ENCODE measurements around the gene C14orf93. TPM values are rescaled to one million over a fixed set of nuclear protein-coding genes. Genes with fewer than 3 reads are reported as not detected.

The C14orf93 gene
- total and polyA plus RNA-seq, 9 of the 15 experiments (the other 6 are each of a cell fraction or from before 2014, with no cell fraction given): 2.2 to 22.4 (median 16.1) TPM

DNA sequence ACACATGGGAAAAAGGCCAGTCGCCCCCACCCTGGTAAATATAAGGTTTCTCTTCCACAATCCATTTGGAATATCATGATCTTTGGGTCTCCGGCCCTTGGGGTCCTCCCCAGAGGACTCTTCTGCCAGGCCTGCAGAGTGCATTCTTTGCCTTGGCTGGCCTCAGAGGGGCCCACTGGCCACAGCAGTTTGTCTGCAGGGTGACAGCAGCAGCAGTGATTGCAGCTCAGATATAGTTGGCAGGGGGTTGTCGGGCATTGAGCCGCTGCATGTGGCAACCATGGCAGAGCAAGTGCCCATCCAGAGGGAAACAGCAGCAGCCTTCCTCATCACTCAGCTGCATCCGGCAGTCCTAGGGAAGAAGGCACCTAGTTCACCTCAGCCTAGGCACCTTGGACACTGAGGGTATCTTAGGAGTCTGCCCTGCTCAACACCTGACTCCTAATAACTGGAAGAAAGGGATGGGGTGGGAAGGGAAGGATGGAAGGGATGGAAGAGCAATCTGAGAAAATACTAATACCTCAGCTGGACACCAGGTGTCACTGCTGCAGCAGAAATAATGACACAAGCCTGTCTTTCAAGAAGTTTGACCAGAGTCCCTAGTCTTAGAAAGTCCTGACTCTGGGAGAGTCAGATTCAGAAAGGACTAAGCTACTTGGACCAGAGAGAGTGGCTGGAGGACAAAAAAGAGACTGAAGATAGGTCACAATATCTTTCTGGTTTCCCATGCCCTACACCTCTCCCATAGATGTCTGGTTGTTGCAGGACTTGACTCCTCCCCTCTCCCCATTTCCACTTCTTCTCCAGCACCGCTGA lies 36.5 kb downstream of the C14orf93 start (continued):
- TF ChIP-seq, protein P1, sequence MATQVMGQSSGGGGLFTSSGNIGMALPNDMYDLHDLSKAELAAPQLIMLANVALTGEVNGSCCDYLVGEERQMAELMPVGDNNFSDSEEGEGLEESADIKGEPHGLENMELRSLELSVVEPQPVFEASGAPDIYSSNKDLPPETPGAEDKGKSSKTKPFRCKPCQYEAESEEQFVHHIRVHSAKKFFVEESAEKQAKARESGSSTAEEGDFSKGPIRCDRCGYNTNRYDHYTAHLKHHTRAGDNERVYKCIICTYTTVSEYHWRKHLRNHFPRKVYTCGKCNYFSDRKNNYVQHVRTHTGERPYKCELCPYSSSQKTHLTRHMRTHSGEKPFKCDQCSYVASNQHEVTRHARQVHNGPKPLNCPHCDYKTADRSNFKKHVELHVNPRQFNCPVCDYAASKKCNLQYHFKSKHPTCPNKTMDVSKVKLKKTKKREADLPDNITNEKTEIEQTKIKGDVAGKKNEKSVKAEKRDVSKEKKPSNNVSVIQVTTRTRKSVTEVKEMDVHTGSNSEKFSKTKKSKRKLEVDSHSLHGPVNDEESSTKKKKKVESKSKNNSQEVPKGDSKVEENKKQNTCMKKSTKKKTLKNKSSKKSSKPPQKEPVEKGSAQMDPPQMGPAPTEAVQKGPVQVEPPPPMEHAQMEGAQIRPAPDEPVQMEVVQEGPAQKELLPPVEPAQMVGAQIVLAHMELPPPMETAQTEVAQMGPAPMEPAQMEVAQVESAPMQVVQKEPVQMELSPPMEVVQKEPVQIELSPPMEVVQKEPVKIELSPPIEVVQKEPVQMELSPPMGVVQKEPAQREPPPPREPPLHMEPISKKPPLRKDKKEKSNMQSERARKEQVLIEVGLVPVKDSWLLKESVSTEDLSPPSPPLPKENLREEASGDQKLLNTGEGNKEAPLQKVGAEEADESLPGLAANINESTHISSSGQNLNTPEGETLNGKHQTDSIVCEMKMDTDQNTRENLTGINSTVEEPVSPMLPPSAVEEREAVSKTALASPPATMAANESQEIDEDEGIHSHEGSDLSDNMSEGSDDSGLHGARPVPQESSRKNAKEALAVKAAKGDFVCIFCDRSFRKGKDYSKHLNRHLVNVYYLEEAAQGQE (IDR thresholded peaks at IDR 0.05; ENCODE audit: borderline replicate concordance): peak; percentile 78
- TF ChIP-seq, protein P1 (CRISPR knock-in tag; IDR thresholded peaks at IDR 0.05; ENCODE audit: low read depth): no peak
- TF ChIP-seq ZNF134 (CRISPR knock-in tag; conservative IDR thresholded peaks at IDR 0.05): no peak
- no peak for TF ChIP-seq NEUROD1 (IDR thresholded peaks at IDR 0.05; ENCODE audit: borderline replicate concordance, low read depth, low read length, partially characterized antibody)
- TF ChIP-seq SMC3 (conservative IDR thresholded peaks at IDR 0.05; ENCODE audit: insufficient read depth, low read depth, low read length): peak; percentile 79
- no peak for TF ChIP-seq KAT2B (IDR thresholded peaks at IDR 0.05; ENCODE audit: low read depth, low read length)
- TF ChIP-seq RAD21 (CRISPR knock-in tag; conservative IDR thresholded peaks at IDR 0.05 in 1 of 2, IDR thresholded peaks at IDR 0.05 in 1 of 2): peak; percentile 69 to 88
- TF ChIP-seq ARID2 (IDR thresholded peaks at IDR 0.05): 0 out of 2 replicates have a peak, but pooled peaks have one; percentile 30
- no peak for TF ChIP-seq CBFA2T2 (conservative IDR thresholded peaks at IDR 0.05)
- no peak for TF ChIP-seq SIN3A (IDR thresholded peaks at IDR 0.05; ENCODE audit: borderline replicate concordance in 2 of 2, control insufficient read depth in 1 of 2, low read depth in 2 of 2, low read length in 2 of 2)
- TF ChIP-seq HMG20B (CRISPR knock-in tag; IDR thresholded peaks at IDR 0.05): no peak
- TF ChIP-seq JUND (IDR thresholded peaks at IDR 0.05; ENCODE audit: borderline replicate concordance, low read depth, low read length): peak; percentile 6; the same call in 1 of the 2 replicates
- no peak for TF ChIP-seq JUND (tag; IDR thresholded peaks at IDR 0.05; ENCODE audit: borderline replicate concordance, low read depth, low read length)
- TF ChIP-seq CREM (IDR thresholded peaks at IDR 0.05; ENCODE audit: low read depth): peak; percentile 22; the same call in 1 of the 2 replicates
- TF ChIP-seq GABPB2 (CRISPR knock-in tag; conservative IDR thresholded peaks at IDR 0.05): no peak
- peak; percentile 62 for TF ChIP-seq DEAF1 (CRISPR knock-in tag; IDR thresholded peaks at IDR 0.05)
- peak in 1 of 2 experiments; percentile 24 for TF ChIP-seq NCOA2 (IDR thresholded peaks at IDR 0.05; ENCODE audit: partially characterized antibody in 2 of 2)
- 0 out of 2 replicates have a peak, but pooled peaks have one; percentile 15 for TF ChIP-seq STAG1 (CRISPR knock-in tag; IDR thresholded peaks at IDR 0.05; ENCODE audit: borderline replicate concordance)
